ENCODE data around the gene INO80B. TPM values are rescaled to one million over a fixed set of nuclear protein-coding genes. Genes with fewer than 3 reads are reported as not detected.

Gene INO80B
- total and polyA plus RNA-seq, 2 of the 8 experiments (the other 6 are each of a cell fraction or from before 2014, with no cell fraction given), result 3.9 to 18.5 TPM

DNA sequence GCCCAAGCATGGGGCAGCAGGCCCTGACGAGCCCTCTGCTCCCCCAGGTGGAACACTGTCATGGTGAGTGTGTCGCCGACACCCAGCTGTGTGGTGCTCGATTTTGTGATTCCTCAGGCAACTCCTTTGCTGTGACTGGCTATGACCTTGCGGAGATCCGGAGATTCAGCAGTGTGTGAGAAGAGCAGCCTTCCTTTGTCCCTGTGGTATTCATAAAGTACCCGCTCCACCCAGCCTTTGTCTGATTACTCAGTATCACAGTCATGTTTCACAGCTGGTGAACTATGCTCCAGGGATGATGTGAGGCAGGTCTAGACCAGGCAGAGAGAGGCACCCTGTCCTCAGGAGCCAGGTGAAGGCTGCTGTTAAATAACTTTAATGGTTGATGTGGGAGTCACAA lies 29.4 kb upstream of the INO80B start:
- H3K27me3 ChIP-seq (replicated peaks in 1 of 4; ENCODE audit: control insufficient read depth in 3 of 4, extremely low read depth in 1 of 4, insufficient read depth in 3 of 4, low read length in 3 of 4), result 0 out of 7 replicates have a peak, but pooled peaks cover 0 to 2% (median 0%) of the 10 kb centered on the region in 4 experiments
- H2AK5ac ChIP-seq (ENCODE audit: low read depth, low read length), result no peak overlapping the region
- H3K23ac ChIP-seq (ENCODE audit: insufficient read length), result no peak overlapping the region
- no peak overlapping the region for H4K5ac ChIP-seq (ENCODE audit: insufficient read length, low read depth, low read length)
- no peak overlapping the region for H2BK15ac ChIP-seq (ENCODE audit: low read length)
- ChIA-PET CTCF (ENCODE audit: partially characterized antibody) (interaction anchor here (0.6 to 0.9 kb wide), 3 partner anchors 13 to 47 kb away, joined by 3 read pairs; partner anchors contain the start of gene MRPL53), POLR2A (ENCODE audit: partially characterized antibody) (interaction anchor here (0.6 to 5.5 kb wide), 6 partner anchors 11 to 78 kb away, joined by 3 to 42 read pairs (median 6); partner anchors contain the start of gene MRPL53)
- H4K91ac ChIP-seq (replicated peaks; ENCODE audit: insufficient read length, low read length), result no peak overlapping the region
- no peak overlapping the region for H2BK20ac ChIP-seq (ENCODE audit: low read length)
- no peak for DNase-seq (ENCODE audit: low read depth in 1 of 2, low spot score in 2 of 2)
- H3K9ac ChIP-seq (replicated peaks in 1 of 4; ENCODE audit: extremely low read depth in 1 of 4, low read depth in 3 of 4, low read length in 3 of 4), result no peak overlapping the region
- H3K4ac ChIP-seq (replicated peaks; ENCODE audit: insufficient read length, low read depth, low read length), result no peak overlapping the region
- no peak overlapping the region for H2AFZ ChIP-seq (ENCODE audit: low read length)
- WGBS, 2 experiments (ENCODE audit: extremely low coverage in 1 of 2, insufficient coverage in 1 of 2, insufficient read length in 1 of 2, insufficient replicate concordance in 2 of 2, low coverage in 1 of 2, low lambda C conversion rate in 2 of 2, missing lambda C conversion rate in 1 of 2), result 89% methylated on average over 7 of the region's 7 CpGs; no CpG with 5 or more reads in 1 of the 2 experiments
- no peak overlapping the region for H3K4me3 ChIP-seq (ENCODE audit: extremely low read depth in 1 of 4, insufficient read depth in 2 of 4, low read depth in 3 of 4, low read length in 4 of 4)
- H3K79me2 ChIP-seq (ENCODE audit: control insufficient read depth in 1 of 2, insufficient read depth in 2 of 2, low read length in 2 of 2), result no peaks in the 10 kb centered on the region
- no peak overlapping the region for H4K8ac ChIP-seq (ENCODE audit: extremely low read depth, insufficient read depth, low read length)
- H3K9me3 ChIP-seq (ENCODE audit: insufficient read depth in 2 of 2, low read depth in 1 of 2, low read length in 1 of 2), result no peaks in the 10 kb centered on the region
- peaks cover 4 to 18% of the 10 kb centered on the region in 2 experiments for H4K20me1 ChIP-seq (replicated peaks in 1 of 2; ENCODE audit: control insufficient read depth in 1 of 2, insufficient read depth in 2 of 2, low read length in 2 of 2)
- no peak for FAIRE-seq
- no peak overlapping the region for H3K56ac ChIP-seq (replicated peaks; ENCODE audit: insufficient read length, low read depth, low read length)
- peaks cover 0 to 5% (median 3%) of the 10 kb centered on the region in 4 experiments; a peak in 3 of 7 replicates for H3K4me1 ChIP-seq (replicated peaks in 1 of 4; ENCODE audit: control insufficient read depth in 3 of 4, insufficient read depth in 4 of 4, low read length in 3 of 4)
- no peak overlapping the region for H3K18ac ChIP-seq (ENCODE audit: extremely low read depth, low read length)
- H3K23me2 ChIP-seq (ENCODE audit: low read depth, low read length), result peaks cover 10% of the 10 kb centered on the region
- H3K4me2 ChIP-seq (ENCODE audit: insufficient read depth in 1 of 2, low read depth in 2 of 2, low read length in 2 of 2), result no peak overlapping the region
- H3K27ac ChIP-seq (ENCODE audit: low read depth, low read length), result no peak overlapping the region
- no peak overlapping the region for H2BK5ac ChIP-seq (ENCODE audit: low read depth, low read length)
- no peak overlapping the region for H2BK120ac ChIP-seq (replicated peaks; ENCODE audit: low read depth, low read length)
- H3K79me1 ChIP-seq (ENCODE audit: low read depth, low read length), result peaks cover 4% of the 10 kb centered on the region; the same call in 1 of the 2 replicates
- H3K36me3 ChIP-seq (ENCODE audit: control insufficient read depth in 2 of 4, insufficient read depth in 4 of 4, low read length in 3 of 4), result peaks cover 13 to 60% (median 44%) of the 10 kb centered on the region in 4 experiments; a peak in 7 of 8 replicates
- no peak overlapping the region for H2BK12ac ChIP-seq (ENCODE audit: low read depth, low read length)
- H3K14ac ChIP-seq (ENCODE audit: insufficient read length), result no peak overlapping the region
- no peak for TF ChIP-seq TEAD4 (IDR thresholded peaks at IDR 0.05; ENCODE audit: low read depth, low read length)
- no peak for TF ChIP-seq CTBP2 (IDR thresholded peaks at IDR 0.05; ENCODE audit: borderline replicate concordance, insufficient read depth, insufficient read length, low read length)
- TF ChIP-seq, protein P1, sequence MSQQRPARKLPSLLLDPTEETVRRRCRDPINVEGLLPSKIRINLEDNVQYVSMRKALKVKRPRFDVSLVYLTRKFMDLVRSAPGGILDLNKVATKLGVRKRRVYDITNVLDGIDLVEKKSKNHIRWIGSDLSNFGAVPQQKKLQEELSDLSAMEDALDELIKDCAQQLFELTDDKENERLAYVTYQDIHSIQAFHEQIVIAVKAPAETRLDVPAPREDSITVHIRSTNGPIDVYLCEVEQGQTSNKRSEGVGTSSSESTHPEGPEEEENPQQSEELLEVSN (IDR thresholded peaks at IDR 0.05), result no peak
- no peak for TF ChIP-seq SIRT6 (IDR thresholded peaks at IDR 0.05; ENCODE audit: low read length)
- no peak for TF ChIP-seq TAF7 (optimal IDR thresholded peaks at IDR 0.05; ENCODE audit: borderline replicate concordance, low read depth, low read length)
- TF ChIP-seq CHD2 (IDR thresholded peaks at IDR 0.05; ENCODE audit: low read length), result no peak
- TF ChIP-seq, protein P2, sequence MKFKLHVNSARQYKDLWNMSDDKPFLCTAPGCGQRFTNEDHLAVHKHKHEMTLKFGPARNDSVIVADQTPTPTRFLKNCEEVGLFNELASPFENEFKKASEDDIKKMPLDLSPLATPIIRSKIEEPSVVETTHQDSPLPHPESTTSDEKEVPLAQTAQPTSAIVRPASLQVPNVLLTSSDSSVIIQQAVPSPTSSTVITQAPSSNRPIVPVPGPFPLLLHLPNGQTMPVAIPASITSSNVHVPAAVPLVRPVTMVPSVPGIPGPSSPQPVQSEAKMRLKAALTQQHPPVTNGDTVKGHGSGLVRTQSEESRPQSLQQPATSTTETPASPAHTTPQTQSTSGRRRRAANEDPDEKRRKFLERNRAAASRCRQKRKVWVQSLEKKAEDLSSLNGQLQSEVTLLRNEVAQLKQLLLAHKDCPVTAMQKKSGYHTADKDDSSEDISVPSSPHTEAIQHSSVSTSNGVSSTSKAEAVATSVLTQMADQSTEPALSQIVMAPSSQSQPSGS (IDR thresholded peaks at IDR 0.05; ENCODE audit: low read length), result no peak
- peak in 1 of 2 experiments; percentile 48; a peak in 1 of 3 replicates for TF ChIP-seq POLR2A (IDR thresholded peaks at IDR 0.05; ENCODE audit: control extremely low read depth in 1 of 2, low read depth in 2 of 2, low read length in 2 of 2)
- peak; percentile 43 for TF ChIP-seq POLR2AphosphoS5 (IDR thresholded peaks at IDR 0.05; ENCODE audit: low read depth, low read length)
